H9 (cell line): ENCODE results near the gene FRS3. TPM values are rescaled to one million over a fixed set of nuclear protein-coding genes. Genes with fewer than 3 reads are reported as not detected.

Experiments used
- DNase-seq: peaks from one replicate; pipeline ENCODE4 v3.0.0-alpha.2; 2017
- H2AFZ ChIP-seq: one replicate; pipeline ENCODE4 v1.6.1; 2013; ENCODE audit warnings: mild to moderate bottlenecking, low read length, control low read depth, moderate library complexity
- H2AK5ac ChIP-seq: 2 replicates; pipeline ENCODE4 v1.6.1; 2013; ENCODE audit warnings: low read length, control low read depth, mixed read lengths; ENCODE audit not compliant: insufficient read length
- H2BK120ac ChIP-seq: one replicate; pipeline ENCODE4 v1.6.1; 2013; ENCODE audit warnings: low read depth, mild to moderate bottlenecking, low read length, control low read depth, inconsistent platforms; ENCODE audit not compliant: poor library complexity, severe bottlenecking
- H2BK12ac ChIP-seq: 2 replicates; pipeline ENCODE4 v1.6.1; 2013; ENCODE audit warnings: low read length, control low read depth, mixed read lengths, low read depth; ENCODE audit not compliant: insufficient read length
- H2BK15ac ChIP-seq: 2 replicates; pipeline ENCODE4 v1.6.1; 2013; ENCODE audit warnings: low read depth, low read length, control low read depth
- H2BK20ac ChIP-seq: one replicate; pipeline ENCODE4 v1.6.1; 2013; ENCODE audit warnings: low read depth, mild to moderate bottlenecking, low read length, control low read depth, inconsistent platforms; ENCODE audit not compliant: poor library complexity, severe bottlenecking
- H2BK5ac ChIP-seq: 2 replicates; pipeline ENCODE4 v1.6.1; 2013; ENCODE audit warnings: low read length, control low read depth, mixed read lengths; ENCODE audit not compliant: insufficient read length
- H3K14ac ChIP-seq: 2 replicates; pipeline ENCODE4 v1.6.1; 2013; ENCODE audit warnings: low read length, control low read depth; ENCODE audit not compliant: insufficient read depth
- H3K18ac ChIP-seq: 2 replicates; pipeline ENCODE4 v1.6.1; 2013; ENCODE audit warnings: low read depth, mild to moderate bottlenecking, mixed read lengths, low read length, control low read depth; ENCODE audit not compliant: insufficient read length
- H3K23ac ChIP-seq: 2 replicates; pipeline ENCODE4 v1.6.1; 2013; ENCODE audit warnings: low read length, control low read depth, mixed read lengths, low read depth; ENCODE audit not compliant: insufficient read length
- H3K23me2 ChIP-seq: 2 replicates; pipeline ENCODE4 v1.6.1; 2013; ENCODE audit warnings: low read depth, mild to moderate bottlenecking, mixed read lengths, low read length, control low read depth; ENCODE audit not compliant: insufficient read length, poor library complexity, severe bottlenecking
- H3K27ac ChIP-seq: 2 replicates; pipeline ENCODE4 v1.5.1; 2013; ENCODE audit warnings: low read length, control low read depth, mixed read lengths, low read depth; ENCODE audit not compliant: insufficient read length
- H3K27me3 ChIP-seq: 2 replicates; pipeline ENCODE4 v1.6.1; 2013; ENCODE audit warnings: low read length, control low read depth, inconsistent platforms; ENCODE audit not compliant: insufficient read depth
- H3K4ac ChIP-seq: 2 replicates; pipeline ENCODE4 v1.6.1; 2013; ENCODE audit warnings: low read depth, mild to moderate bottlenecking, control low read depth, inconsistent platforms, low read length, moderate library complexity
- H3K4me1 ChIP-seq: 2 replicates; pipeline ENCODE4 v1.6.1; 2013; ENCODE audit warnings: low read length, control low read depth, inconsistent platforms; ENCODE audit not compliant: insufficient read depth
- H3K4me2 ChIP-seq: 2 replicates; pipeline ENCODE4 v1.6.1; 2013; ENCODE audit warnings: low read length, control low read depth, mixed read lengths; ENCODE audit not compliant: insufficient read length, insufficient read depth
- H3K56ac ChIP-seq: 2 replicates; pipeline ENCODE4 v1.6.1; 2013; ENCODE audit warnings: low read depth, mild to moderate bottlenecking, mixed read lengths, low read length, control low read depth; ENCODE audit not compliant: insufficient read length
- H3K79me1 ChIP-seq: 2 replicates; pipeline ENCODE4 v1.6.1; 2013; ENCODE audit warnings: low read depth, mild to moderate bottlenecking, moderate library complexity, low read length, control low read depth, inconsistent platforms; ENCODE audit not compliant: insufficient read depth, poor library complexity, severe bottlenecking
- H3K79me2 ChIP-seq: 2 replicates; pipeline ENCODE4 v1.6.1; 2013; ENCODE audit warnings: low read length, control low read depth, inconsistent platforms; ENCODE audit not compliant: insufficient read depth
- H3K9ac ChIP-seq: 2 replicates; pipeline ENCODE4 v1.6.1; 2013; ENCODE audit warnings: low read length, control low read depth, mixed read lengths; ENCODE audit not compliant: insufficient read length; ENCODE audit errors: extremely low read depth
- H3K9me3 ChIP-seq: one replicate; pipeline ENCODE4 v1.6.1; 2013; ENCODE audit warnings: low read depth, low read length, inconsistent platforms; ENCODE audit not compliant: control insufficient read depth
- H3T11ph ChIP-seq: one replicate; pipeline ENCODE4 v1.6.1; 2013; ENCODE audit warnings: mild to moderate bottlenecking, low read length, control low read depth, inconsistent platforms
- H4K20me1 ChIP-seq: one replicate; pipeline ENCODE4 v1.6.1; 2013; ENCODE audit not compliant: control insufficient read depth, insufficient read length, insufficient read depth
- H4K5ac ChIP-seq: 2 replicates; pipeline ENCODE4 v1.6.1; 2013; ENCODE audit warnings: low read depth, mild to moderate bottlenecking, mixed read lengths, low read length, control low read depth; ENCODE audit not compliant: insufficient read length
- H4K8ac ChIP-seq: replicated peaks from 2 replicates; pipeline ENCODE4 v1.6.1; 2013; ENCODE audit warnings: low read length, control low read depth, mixed read lengths, low read depth; ENCODE audit not compliant: insufficient read length
- H4K91ac ChIP-seq: 2 replicates; pipeline ENCODE4 v1.6.1; 2013; ENCODE audit warnings: low read depth, mild to moderate bottlenecking, moderate library complexity, mixed read lengths, low read length, control low read depth; ENCODE audit not compliant: insufficient read length
- H3K27ac Mint-ChIP-seq, 3 experiments: 2 replicates in 2 of 3; 3 replicates in 1 of 3; pipeline ENCODE4 v1.8.0; 2020 to 2021; ENCODE audit warnings: mixed read lengths in 3 of 3, mild to moderate bottlenecking in 1 of 3, moderate library complexity in 1 of 3
- H3K27me3 Mint-ChIP-seq: 2 replicates; pipeline ENCODE4 v1.8.0; 2021; ENCODE audit warnings: low read depth, mild to moderate bottlenecking, moderate library complexity, mixed read lengths
- H3K36me3 Mint-ChIP-seq, 3 experiments: 2 replicates in 2 of 3; 3 replicates in 1 of 3; pipeline ENCODE4 v1.8.0; 2020 to 2021; ENCODE audit warnings: low read depth in 3 of 3, mixed read lengths in 3 of 3; ENCODE audit not compliant: insufficient read depth in 1 of 3
- H3K4me1 Mint-ChIP-seq, 2 experiments: 2 replicates each; pipeline ENCODE4 v1.8.0; 2020; ENCODE audit warnings: mixed read lengths in 2 of 2
- H3K4me3 Mint-ChIP-seq, 2 experiments: 2 replicates in 1 of 2; 3 replicates in 1 of 2; pipeline ENCODE4 v1.8.0; 2020 to 2021; ENCODE audit warnings: mild to moderate bottlenecking in 2 of 2, mixed read lengths in 2 of 2, moderate library complexity in 1 of 2
- H3K9me3 Mint-ChIP-seq, 2 experiments: 2 replicates in 1 of 2; 3 replicates in 1 of 2; pipeline ENCODE4 v1.8.0; 2020; ENCODE audit warnings: mild to moderate bottlenecking in 2 of 2, mixed read lengths in 2 of 2, moderate library complexity in 1 of 2
- CTCF ChIP-seq: fragments of 200-600 bp; sonication (generic); conservative IDR thresholded peaks from 3 replicates; pipeline ENCODE4 v1.8.0; 2021; ENCODE audit warnings: antibody characterized with exemption, mild to moderate bottlenecking
- WGBS: extraction: QIAGEN DNeasy Blood & Tissue Kit; methylation state at CpG from one replicate; pipeline ENCODE4 v1.1.7; 2013; ENCODE audit warnings: missing lambda C conversion rate, low lambda C conversion rate, mixed read lengths; ENCODE audit not compliant: insufficient read length; ENCODE audit errors: extremely low coverage; 5-methylcytosine and 5-hydroxymethylcytosine counted together
- total RNA-seq: library from RNA; stranded (reverse); gene quantifications from 2 replicates; pipeline ENCODE4 v1.2.1, GENCODE V29; 2021

The FRS3 gene
- total RNA-seq, 1 experiment from 2014 or later = 4.8 TPM

GRCh38 chr6:41791305-41791704 lies 11.6 kb upstream of the FRS3 start:
- H3K4ac ChIP-seq = no peak overlapping the region
- H4K20me1 ChIP-seq = no peaks in the 10 kb centered on the region
- H3K27me3 Mint-ChIP-seq = peaks cover under 1% of the 10 kb centered on the region; the same call in 1 of the 2 replicates
- H3T11ph ChIP-seq = no peak overlapping the region
- peaks cover 0 to 2% of the 10 kb centered on the region in 2 experiments; a peak in 1 of 4 replicates for H3K4me1 Mint-ChIP-seq
- DNase-seq = no peak
- H3K14ac ChIP-seq = no peak overlapping the region
- H3K4me2 ChIP-seq = no peak overlapping the region
- H3K4me1 ChIP-seq = no peaks in the 10 kb centered on the region
- no peak overlapping the region for H2AK5ac ChIP-seq
- no peaks in the 10 kb centered on the region; a peak in 2 of 5 replicates for H3K9me3 Mint-ChIP-seq
- no peak overlapping the region for H3K4me3 Mint-ChIP-seq
- H2BK20ac ChIP-seq = no peak overlapping the region
- no peak overlapping the region for H2AFZ ChIP-seq
- no peak overlapping the region for H3K27ac Mint-ChIP-seq
- H3K9ac ChIP-seq = no peak overlapping the region
- no peak overlapping the region for H3K27ac ChIP-seq
- H3K9me3 ChIP-seq = no peaks in the 10 kb centered on the region
- no peak overlapping the region for H2BK120ac ChIP-seq
- H4K91ac ChIP-seq = no peak overlapping the region
- no peak overlapping the region for H2BK12ac ChIP-seq
- H4K8ac ChIP-seq = no peak overlapping the region
- WGBS = no CpG with 5 or more reads among the region's 1 CpG
- H3K79me2 ChIP-seq = peaks cover 2% of the 10 kb centered on the region; the same call in 1 of the 2 replicates
- H3K56ac ChIP-seq = no peak overlapping the region
- no peak overlapping the region for H3K18ac ChIP-seq
- no peaks in the 10 kb centered on the region for H3K79me1 ChIP-seq
- peaks cover 8% of the 10 kb centered on the region for H3K23me2 ChIP-seq
- peaks cover 12 to 48% (median 28%) of the 10 kb centered on the region in 3 experiments; a peak in 6 of 7 replicates for H3K36me3 Mint-ChIP-seq
- TF ChIP-seq CTCF = no peak
- no peak overlapping the region for H3K23ac ChIP-seq
- no peak overlapping the region for H2BK15ac ChIP-seq
- no peak overlapping the region for H4K5ac ChIP-seq
- no peaks in the 10 kb centered on the region for H3K27me3 ChIP-seq
- H2BK5ac ChIP-seq = no peak overlapping the region
